ENCODE measurements around the gene TACR2. TPM values are rescaled to one million over a fixed set of nuclear protein-coding genes. Genes with fewer than 3 reads are reported as not detected.
A peak's percentile ranks its signal among the peaks of the same experiment; 100 is the strongest.

The TACR2 gene
- total RNA-seq, 6 donors from 2014 or later, result 0.94 to 1.4 (median 1.2) TPM; not detected in 3

GRCh38 chr10:69456880-69457693, 40.4 kb upstream of the TACR2 start:
- no peaks in the 10 kb centered on the region for H3K36me3 ChIP-seq
- no peaks in the 10 kb centered on the region for H3K27me3 ChIP-seq
- H3K4me3 ChIP-seq, result no peak overlapping the region
- peaks cover 32 to 67% (median 47%) of the 10 kb centered on the region in 4 donors for H3K4me1 ChIP-seq
- no peak for TF ChIP-seq POLR2A (IDR thresholded peaks at IDR 0.05)
- no peak for TF ChIP-seq POLR2AphosphoS5 (IDR thresholded peaks at IDR 0.05)
- no peak for TF ChIP-seq EP300 (IDR thresholded peaks at IDR 0.05)
- TF ChIP-seq CTCF (IDR thresholded peaks at IDR 0.05), result no peak
- H3K9me3 ChIP-seq, result no peaks in the 10 kb centered on the region
- DNase-seq (no peak), ATAC-seq (ENCODE audit: low FRiP score in 2 of 2) (no peak)
- 83 to 93% methylated on average over 6 to 8 of the region's 8 CpGs for WGBS, 2 donors
- peak overlapping the region; percentile 52 to 79 (median 70) for H3K27ac ChIP-seq

- ATAC-seq (ENCODE audit: low FRiP score in 2 of 2) (no peak), DNase-seq (no peak)
- Histone ChIP-seq H3K27me3 (no peaks in the 10 kb centered on the region), H3K4me1 (peaks cover 28 to 70% (median 45%) of the 10 kb centered on the region in 4 donors), H3K9me3 (no peaks in the 10 kb centered on the region), H3K27ac (peak overlapping the region in 3 of 4 donors; percentile 46 to 90 (median 62)), H3K36me3 (no peaks in the 10 kb centered on the region), H3K4me3 (no peak overlapping the region)
- TF ChIP-seq CTCF (IDR thresholded peaks at IDR 0.05) (no peak), POLR2A (IDR thresholded peaks at IDR 0.05) (no peak), POLR2AphosphoS5 (IDR thresholded peaks at IDR 0.05) (no peak), EP300 (IDR thresholded peaks at IDR 0.05) (no peak)
- 70 to 74% methylated on average over 10 of the region's 10 CpGs for WGBS, 2 donors
These were observed 38.5 kb upstream of the TACR2 start for GRCh38 chr10:69455006-69455763.

GRCh38 chr10:69453795-69454194, 37.1 kb upstream of the TACR2 start:
- TF ChIP-seq CTCF (IDR thresholded peaks at IDR 0.05), result no peak
- TF ChIP-seq POLR2A (IDR thresholded peaks at IDR 0.05), result no peak
- TF ChIP-seq EP300 (IDR thresholded peaks at IDR 0.05), result no peak
- no peak for TF ChIP-seq POLR2AphosphoS5 (IDR thresholded peaks at IDR 0.05)
- Histone ChIP-seq H3K4me3 (no peak overlapping the region), H3K4me1 (peaks cover 35 to 79% (median 44%) of the 10 kb centered on the region in 4 donors), H3K36me3 (no peaks in the 10 kb centered on the region), H3K9me3 (no peaks in the 10 kb centered on the region), H3K27ac (peak overlapping the region in 2 of 4 donors; percentile 62 to 90), H3K27me3 (no peaks in the 10 kb centered on the region)
- ATAC-seq (ENCODE audit: low FRiP score in 2 of 2) (no peak), DNase-seq (no peak)

- H3K27me3 ChIP-seq, result no peaks in the 10 kb centered on the region
- DNase-seq (no peak), ATAC-seq (ENCODE audit: low FRiP score in 2 of 2) (no peak)
- H3K4me1 ChIP-seq, result peaks cover 26 to 69% (median 38%) of the 10 kb centered on the region in 4 donors
- 79% methylated on average over 6 of the region's 6 CpGs for WGBS, 2 donors
- no peaks in the 10 kb centered on the region for H3K36me3 ChIP-seq
- TF ChIP-seq CTCF (IDR thresholded peaks at IDR 0.05), result no peak
- no peak for TF ChIP-seq POLR2AphosphoS5 (IDR thresholded peaks at IDR 0.05)
- TF ChIP-seq POLR2A (IDR thresholded peaks at IDR 0.05), result no peak
- no peak for TF ChIP-seq EP300 (IDR thresholded peaks at IDR 0.05)
- peak overlapping the region in 2 of 4 donors; percentile 66 to 83 for H3K4me3 ChIP-seq
- peak overlapping the region in 2 of 4 donors; percentile 76 to 90 for H3K27ac ChIP-seq
- H3K9me3 ChIP-seq, result no peaks in the 10 kb centered on the region
These were observed 36.1 kb upstream of the TACR2 start for GRCh38 chr10:69452676-69453415.

Data from upper lobe of left lung (tissue), 6 donors.